OCI-LY7 (cell line): ENCODE results near the gene CENPX. TPM values are rescaled to one million over a fixed set of nuclear protein-coding genes. Genes with fewer than 3 reads are reported as not detected.

ENCODE experiments used
- BruUV-seq: library from RNA; stranded (reverse); fragments of 400-500 nt; replicated peaks from 2 replicates; lab custom pipeline; 2021; lab: Mats Ljungman, UMichigan
- CTCF ChIA-PET: fragments of 300-600 bp; sonication (Branson Sonifier 250); formaldehyde crosslinking; loops from one replicate; lab custom pipeline; 2022; ENCODE audit warnings: antibody characterized with exemption; ENCODE audit not compliant: unreplicated experiment; lab: Charles Lee
- POLR2A ChIA-PET: fragments of 300-600 bp; sonication (Branson Sonifier 250); formaldehyde crosslinking; loops from one replicate; lab custom pipeline; 2022; ENCODE audit warnings: antibody characterized with exemption; lab: Charles Lee
- DNase-seq: peaks from one replicate; pipeline ENCODE4 v3.0.0-alpha.2; 2015; ENCODE audit warnings: low spot score
- H2AFZ ChIP-seq: fragments of 200-600 bp; sonication (generic), shearing (Covaris generic); 2 replicates; pipeline ENCODE4 v1.6.1; 2014; ENCODE audit warnings: mild to moderate bottlenecking, antibody characterized with exemption, low read length, moderate library complexity
- H3K27ac ChIP-seq: fragments of 200-600 bp; sonication (generic); 2 replicates; pipeline ENCODE4 v1.5.1; 2014; ENCODE audit warnings: mixed run types, low read depth, mild to moderate bottlenecking, moderate library complexity, low read length, inconsistent platforms; ENCODE audit not compliant: poor library complexity, severe bottlenecking
- H3K36me3 ChIP-seq: fragments of 200-600 bp; sonication (generic); 2 replicates; pipeline ENCODE4 v1.6.1; 2014; ENCODE audit warnings: mild to moderate bottlenecking, antibody characterized with exemption, low read length, moderate library complexity, mixed read lengths; ENCODE audit not compliant: insufficient read depth
- H3K4me1 ChIP-seq: fragments of 200-600 bp; sonication (generic); 2 replicates; pipeline ENCODE4 v1.5.1; 2014; ENCODE audit warnings: mild to moderate bottlenecking, low read length; ENCODE audit not compliant: insufficient read depth, poor library complexity, severe bottlenecking
- H3K4me2 ChIP-seq: fragments of 200-600 bp; sonication (generic); 2 replicates; pipeline ENCODE4 v1.6.1; 2014; ENCODE audit warnings: mild to moderate bottlenecking, low read length
- H3K4me3 ChIP-seq: fragments of 200-600 bp; sonication (generic); 2 replicates; pipeline ENCODE4 v1.5.1; 2014; ENCODE audit warnings: mild to moderate bottlenecking, low read depth, low read length; ENCODE audit not compliant: poor library complexity, severe bottlenecking
- H3K79me2 ChIP-seq: fragments of 200-600 bp; sonication (generic); 2 replicates; pipeline ENCODE4 v1.6.1; 2016; ENCODE audit warnings: low read depth, mild to moderate bottlenecking, low read length, moderate library complexity, mixed read lengths; ENCODE audit not compliant: insufficient read depth
- H3K9me2 ChIP-seq: fragments of 200-600 bp; sonication (generic); 2 replicates; pipeline ENCODE4 v1.6.1; 2016; ENCODE audit warnings: mild to moderate bottlenecking, low read length, mixed read lengths; ENCODE audit not compliant: insufficient read depth
- H3K9me3 ChIP-seq: fragments of 200-600 bp; sonication (generic); 2 replicates; pipeline ENCODE4 v1.6.1; 2014; ENCODE audit warnings: mild to moderate bottlenecking, mixed run types, low read length, mixed read lengths
- H4K20me1 ChIP-seq: fragments of 200-600 bp; sonication (generic); 2 replicates; pipeline ENCODE4 v1.6.1; 2014; ENCODE audit warnings: mild to moderate bottlenecking, antibody characterized with exemption, low read length, moderate library complexity, mixed read lengths; ENCODE audit not compliant: insufficient read depth
- EZH2phosphoT487 ChIP-seq: fragments of 200-600 bp; sonication (generic); IDR thresholded peaks from 2 replicates; pipeline ENCODE4 v1.6.1; 2018; ENCODE audit warnings: low read depth, borderline replicate concordance, mild to moderate bottlenecking, mixed run types, antibody characterized with exemption, low read length, moderate library complexity, mixed read lengths
- intact Hi-C: fragments of 100-400 bp; cut with micrococcal nuclease; formaldehyde crosslinking; loops from one replicate; pipeline ENCODE4 v1.10.0; 2022; ENCODE audit not compliant: unreplicated experiment
- total RNA-seq, 2 experiments: library from RNA; depleted of rRNA in 1 of 2; stranded (reverse); fragments of >200 nt in 1 of 2; shearing (Covaris generic) in 1 of 2; gene quantifications; 2 replicates each; pipeline ENCODE4 v1.2.3, GENCODE V29; 2014 to 2022
- TF ChIP-seq, protein P1 (sequence below): fragments of 200-600 bp; sonication (generic); conservative IDR thresholded peaks from 2 replicates; pipeline ENCODE4 v1.5.1; 2014; ENCODE audit warnings: mild to moderate bottlenecking, antibody characterized with exemption, low read length, moderate library complexity, mixed read lengths

The CENPX gene
- total RNA-seq, 2 experiments from 2014 or later: 130 to 251 TPM

- Histone ChIP-seq H3K27ac (no peak overlapping the region), H3K9me2 (no peaks in the 10 kb centered on the region), H3K9me3 (no peaks in the 10 kb centered on the region), H3K79me2 (no peaks in the 10 kb centered on the region), H3K36me3 (peaks cover 11% of the 10 kb centered on the region; the same call in 1 of the 2 replicates), H3K4me3 (no peak overlapping the region), H3K4me2 (no peak overlapping the region), H3K4me1 (no peaks in the 10 kb centered on the region), H2AFZ (no peak overlapping the region), H4K20me1 (no peaks in the 10 kb centered on the region)
- no TSS peak for BruUV-seq
- intact Hi-C loops: no loop called here
- ChIA-PET POLR2A (no interaction called here), CTCF (no interaction called here)
- TF ChIP-seq EZH2phosphoT487: no peak
- TF ChIP-seq, protein P1, sequence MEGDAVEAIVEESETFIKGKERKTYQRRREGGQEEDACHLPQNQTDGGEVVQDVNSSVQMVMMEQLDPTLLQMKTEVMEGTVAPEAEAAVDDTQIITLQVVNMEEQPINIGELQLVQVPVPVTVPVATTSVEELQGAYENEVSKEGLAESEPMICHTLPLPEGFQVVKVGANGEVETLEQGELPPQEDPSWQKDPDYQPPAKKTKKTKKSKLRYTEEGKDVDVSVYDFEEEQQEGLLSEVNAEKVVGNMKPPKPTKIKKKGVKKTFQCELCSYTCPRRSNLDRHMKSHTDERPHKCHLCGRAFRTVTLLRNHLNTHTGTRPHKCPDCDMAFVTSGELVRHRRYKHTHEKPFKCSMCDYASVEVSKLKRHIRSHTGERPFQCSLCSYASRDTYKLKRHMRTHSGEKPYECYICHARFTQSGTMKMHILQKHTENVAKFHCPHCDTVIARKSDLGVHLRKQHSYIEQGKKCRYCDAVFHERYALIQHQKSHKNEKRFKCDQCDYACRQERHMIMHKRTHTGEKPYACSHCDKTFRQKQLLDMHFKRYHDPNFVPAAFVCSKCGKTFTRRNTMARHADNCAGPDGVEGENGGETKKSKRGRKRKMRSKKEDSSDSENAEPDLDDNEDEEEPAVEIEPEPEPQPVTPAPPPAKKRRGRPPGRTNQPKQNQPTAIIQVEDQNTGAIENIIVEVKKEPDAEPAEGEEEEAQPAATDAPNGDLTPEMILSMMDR: no peak
- no peak for DNase-seq
Observed at GRCh38 chr17:81991684-81992305, 30.9 kb downstream of the CENPX start.

GRCh38 chr17:81990836-81991683, 31.6 kb downstream of the CENPX start:
- Histone ChIP-seq H3K4me3 (no peak overlapping the region), H3K36me3 (peaks cover 7% of the 10 kb centered on the region; the same call in 1 of the 2 replicates), H3K4me1 (no peaks in the 10 kb centered on the region), H4K20me1 (no peaks in the 10 kb centered on the region), H3K79me2 (no peaks in the 10 kb centered on the region), H2AFZ (no peak overlapping the region), H3K9me3 (no peaks in the 10 kb centered on the region), H3K4me2 (no peak overlapping the region), H3K9me2 (no peaks in the 10 kb centered on the region), H3K27ac (no peak overlapping the region)
- ChIA-PET CTCF (no interaction called here), POLR2A (no interaction called here)
- intact Hi-C loops: no loop called here
- TF ChIP-seq EZH2phosphoT487: no peak
- TF ChIP-seq, protein P1: no peak
- no peak for DNase-seq
- no TSS peak for BruUV-seq
